ENCODE data around the gene MAGIX.
"Not testable (repeated sequence)": the region's sequence is repeated elsewhere in the genome, so short reads cannot be mapped to it uniquely, and the experiment has no call there.

Gene MAGIX

GRCh38 chrX:49162620-49163019 lies at the start of gene MAGIX:
Gene MAGIX, plus strand, starts transcription at chrX:49162758. Its CDS starts 132 bp downstream, at chrX:49162890.
- DNase-seq: no peak

DNA sequence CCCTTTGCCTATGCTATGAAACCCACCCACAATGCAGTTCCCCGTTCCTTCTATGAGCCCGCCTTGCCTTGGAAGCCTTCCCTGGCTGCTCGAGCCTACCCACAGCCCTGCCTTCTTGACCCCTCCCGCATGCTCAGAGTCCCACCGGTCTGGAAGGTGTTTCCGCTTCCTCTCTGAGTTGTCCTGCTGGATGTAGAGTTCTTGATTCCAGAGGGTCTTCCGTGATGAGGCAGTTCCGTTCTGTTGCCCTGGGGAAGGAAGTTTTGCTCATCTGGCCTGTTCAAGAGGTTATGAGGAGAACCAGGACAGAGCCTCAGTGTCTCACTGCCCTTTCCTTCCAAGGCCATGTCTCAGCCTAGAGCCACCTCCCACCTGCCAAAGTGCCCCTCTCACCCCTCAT lies 46.5 kb upstream of the MAGIX start:
- no peak for DNase-seq

DNA sequence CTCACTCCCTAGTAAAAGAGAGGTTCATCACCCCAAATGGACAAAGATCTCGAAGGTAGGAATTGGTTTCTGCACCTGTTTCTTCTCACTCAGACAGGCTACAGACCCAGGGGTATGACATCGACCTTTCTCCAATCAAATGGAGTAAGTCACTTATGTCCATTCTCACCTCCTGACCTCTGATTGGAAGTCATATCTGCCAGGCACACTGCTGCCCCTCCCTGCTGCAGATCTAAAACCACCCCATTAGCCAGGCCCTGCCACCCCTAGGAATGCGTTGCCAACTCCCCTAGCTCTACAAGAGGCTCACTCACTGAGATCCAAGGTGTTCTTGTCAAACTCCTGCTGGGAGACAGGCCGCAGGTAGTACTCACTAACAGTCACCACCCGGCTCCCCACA lies 45.8 kb upstream of the MAGIX start:
- DNase-seq: no peak

DNA sequence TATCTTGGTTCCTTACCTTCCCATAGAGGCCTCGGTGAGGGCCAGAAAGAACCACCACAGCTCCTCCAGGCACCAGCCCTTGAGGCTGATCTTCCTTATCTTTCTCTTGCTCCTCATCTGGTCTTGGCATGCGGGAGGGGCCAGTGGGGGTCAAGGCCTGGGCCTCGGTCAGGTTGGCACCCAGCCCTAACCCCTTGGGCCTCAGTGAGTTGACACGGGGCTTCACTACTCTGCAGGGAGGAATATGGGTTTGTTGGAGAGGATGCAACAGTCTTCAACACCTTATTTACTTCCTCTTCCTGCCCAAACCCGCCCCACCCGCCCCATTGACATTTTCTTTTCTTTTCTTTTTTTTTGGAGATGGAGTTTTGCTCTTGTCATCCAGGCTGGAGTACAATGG lies 45.0 kb upstream of the MAGIX start:
- DNase-seq: no peak

- no peak for DNase-seq
These were observed 42.5 kb upstream of the MAGIX start for GRCh38 chrX:49120091-49120490.

DNA sequence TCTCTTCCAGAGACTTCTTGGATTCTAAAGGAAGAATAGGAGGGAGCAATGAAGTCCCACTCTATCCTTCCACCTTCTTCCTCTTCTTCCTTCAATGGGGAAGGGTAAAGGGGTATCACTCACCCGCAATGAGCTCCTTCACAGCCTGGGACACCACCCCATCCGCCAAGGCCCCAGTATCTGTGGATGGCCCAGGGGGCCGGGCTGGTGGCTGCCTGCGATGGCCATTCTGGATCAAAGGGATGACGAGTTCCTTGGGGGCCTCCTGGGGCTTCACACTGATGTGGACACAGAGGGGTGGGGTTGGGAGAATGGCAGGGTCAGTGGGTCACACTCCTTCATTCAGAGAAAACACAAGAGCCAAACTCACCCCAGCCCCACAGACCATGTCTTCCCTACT lies 40.1 kb upstream of the MAGIX start:
- no peak for DNase-seq

- not testable (repeated sequence) for DNase-seq
These were observed 34.8 kb upstream of the MAGIX start for GRCh38 chrX:49127742-49128258.

GRCh38 chrX:49129427-49129826 lies 33.1 kb upstream of the MAGIX start:
- peak; percentile 41 for DNase-seq

GRCh38 chrX:49132275-49132674 lies 30.3 kb upstream of the MAGIX start:
- not testable (repeated sequence) for DNase-seq

DNA sequence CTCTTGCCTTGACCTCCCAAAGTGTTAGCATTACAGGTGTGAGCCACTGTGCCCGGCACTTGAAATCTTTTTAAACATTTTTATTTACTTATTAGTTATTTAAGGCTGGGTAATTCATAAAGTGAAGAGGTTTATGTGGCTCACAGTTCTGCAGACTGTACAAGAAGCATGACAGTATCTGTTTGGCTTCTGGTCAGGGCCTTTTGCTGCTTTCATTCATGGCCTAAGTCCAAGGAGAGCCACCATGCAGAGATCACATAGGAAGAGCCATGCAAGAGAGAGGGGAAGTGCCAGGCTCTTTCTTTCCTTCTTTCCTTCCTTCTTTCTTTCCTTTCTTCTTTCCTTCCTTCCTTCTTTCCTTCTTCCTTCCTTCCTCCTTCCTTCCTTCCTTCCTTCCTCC lies 28.8 kb upstream of the MAGIX start:
- no peak for DNase-seq

DNA sequence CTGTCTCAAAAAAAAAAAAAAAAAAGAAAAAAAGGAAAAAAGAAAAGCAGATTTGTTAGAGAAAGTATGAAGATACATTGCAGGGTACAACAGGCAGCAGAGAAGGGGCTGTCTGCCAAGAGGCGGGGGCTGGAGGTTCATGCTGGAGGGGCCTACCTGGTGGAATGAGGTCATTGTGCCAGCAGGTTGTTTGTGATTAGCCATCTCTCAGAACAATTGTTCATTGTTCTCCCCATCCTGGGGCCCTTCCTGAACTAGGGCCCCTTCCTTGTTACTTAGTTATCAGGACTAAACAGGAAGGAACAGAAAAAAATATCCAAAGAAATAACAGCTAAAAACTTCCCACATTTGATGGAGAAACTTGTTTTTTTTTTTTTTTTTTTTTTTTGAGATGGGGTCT lies 25.1 kb upstream of the MAGIX start:
- no peak for DNase-seq

- no peak for DNase-seq
These were observed 22.8 kb upstream of the MAGIX start for GRCh38 chrX:49139713-49140112.

DNA sequence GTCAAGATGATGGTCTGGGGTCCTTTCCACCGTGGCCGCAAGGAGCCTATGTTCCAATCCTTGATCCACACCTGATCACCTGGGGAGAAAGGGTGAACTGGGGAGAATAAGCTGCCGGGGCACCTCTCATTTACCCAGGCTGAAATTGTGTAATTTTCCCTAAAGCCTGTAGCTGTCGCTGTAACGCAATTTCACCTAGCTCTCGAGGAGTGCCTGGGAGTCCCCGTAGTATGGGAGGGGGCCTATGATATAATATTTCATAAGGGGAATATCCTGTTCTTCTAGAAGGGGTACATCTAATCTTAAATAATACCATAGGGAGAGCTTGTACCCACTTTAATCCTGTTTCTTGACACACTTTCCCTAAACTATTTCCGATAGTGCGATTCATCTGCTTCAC lies 20.3 kb upstream of the MAGIX start:
- not testable (repeated sequence) for DNase-seq

DNA sequence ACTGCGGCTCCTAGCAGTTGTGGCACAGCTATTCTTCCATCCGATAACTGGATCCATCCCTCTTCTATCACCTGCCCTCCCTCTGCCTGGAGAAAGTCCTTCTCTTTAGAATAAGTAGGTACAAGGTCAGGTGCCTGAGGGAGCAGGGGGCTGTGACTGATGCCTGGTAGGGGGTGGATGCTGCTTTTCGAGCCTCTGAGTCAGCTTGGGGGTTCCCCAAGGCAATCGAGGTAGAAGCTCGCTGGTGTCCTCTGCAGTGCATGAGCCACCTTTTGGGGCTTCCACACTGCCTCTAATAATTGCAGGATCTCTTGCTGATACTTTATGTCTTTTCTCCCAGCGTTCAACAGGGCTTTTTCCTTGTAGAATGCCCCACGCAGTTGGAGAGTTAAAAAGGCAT lies 19.4 kb upstream of the MAGIX start:
- not testable (repeated sequence) for DNase-seq

DNA sequence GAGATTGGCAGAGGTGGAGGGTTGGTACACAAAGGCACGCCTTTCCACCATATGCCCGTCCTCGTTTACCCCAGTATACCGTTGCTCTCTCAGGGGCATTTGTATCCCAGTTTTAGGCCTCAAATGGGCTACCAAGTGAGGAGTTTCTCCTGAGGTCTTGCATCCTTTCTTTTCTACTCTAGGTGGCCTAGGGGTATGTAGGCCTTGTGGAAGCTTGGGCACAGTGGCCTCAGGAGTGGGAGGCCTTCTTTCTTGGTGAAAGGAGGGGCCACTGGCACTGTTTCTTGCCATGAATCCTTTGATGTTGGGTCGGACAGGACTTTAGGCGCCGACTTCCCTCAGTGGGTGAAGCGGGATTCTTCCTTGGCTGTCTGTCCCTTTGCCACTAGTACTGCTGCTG lies 15.3 kb upstream of the MAGIX start:
- DNase-seq: no peak

DNA sequence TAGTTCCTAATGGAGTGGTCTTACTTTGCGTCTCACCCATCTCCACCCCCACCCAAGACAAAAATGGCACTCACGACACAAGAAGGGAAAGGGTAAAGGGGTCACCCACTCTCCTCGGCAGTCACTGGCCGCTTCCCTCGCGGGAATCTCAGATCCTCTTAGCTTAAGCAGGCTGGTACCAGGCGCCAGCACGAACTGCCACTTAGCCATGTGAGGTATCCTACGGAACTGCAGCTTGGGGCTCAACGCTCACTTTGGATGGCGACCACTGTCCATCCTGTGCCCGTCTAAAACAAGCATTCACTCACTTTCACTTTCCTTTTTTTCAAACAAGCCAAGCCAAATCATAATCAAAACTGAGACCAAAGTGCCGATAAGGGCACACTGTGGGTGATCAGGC lies 14.6 kb upstream of the MAGIX start:
- peak; percentile 12 for DNase-seq

GRCh38 chrX:49148390-49149100 lies 14.0 kb upstream of the MAGIX start:
- DNase-seq: not testable (repeated sequence)

GRCh38 chrX:49149291-49149690 lies 13.3 kb upstream of the MAGIX start:
- not testable (repeated sequence) for DNase-seq

DNA sequence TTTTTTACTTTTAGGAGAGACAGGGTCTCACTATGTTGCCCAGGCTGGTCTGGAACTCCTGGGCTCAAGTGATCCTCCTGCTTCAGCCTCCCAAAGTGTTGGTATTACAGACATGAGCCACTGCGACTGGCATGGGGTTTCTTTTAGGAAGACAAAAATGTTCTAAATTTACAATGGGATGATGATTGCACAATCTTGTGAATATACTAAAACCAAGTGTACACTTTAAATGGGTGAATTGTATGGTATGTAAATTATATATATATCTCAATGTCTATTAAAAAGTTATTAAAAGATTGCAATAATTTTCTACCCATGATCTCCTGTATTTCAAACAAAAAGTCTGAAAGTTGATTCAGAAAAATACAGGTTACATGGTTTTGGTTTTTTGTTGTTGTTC lies 9.1 kb upstream of the MAGIX start:
- no peak for DNase-seq

GRCh38 chrX:49155243-49155899 lies 7.2 kb upstream of the MAGIX start:
- peak; percentile 25 for DNase-seq

GRCh38 chrX:49155900-49156837 lies 6.4 kb upstream of the MAGIX start:
- DNase-seq: peak; percentile 90

GRCh38 chrX:49157194-49157593 lies 5.4 kb upstream of the MAGIX start:
- no peak for DNase-seq

DNA sequence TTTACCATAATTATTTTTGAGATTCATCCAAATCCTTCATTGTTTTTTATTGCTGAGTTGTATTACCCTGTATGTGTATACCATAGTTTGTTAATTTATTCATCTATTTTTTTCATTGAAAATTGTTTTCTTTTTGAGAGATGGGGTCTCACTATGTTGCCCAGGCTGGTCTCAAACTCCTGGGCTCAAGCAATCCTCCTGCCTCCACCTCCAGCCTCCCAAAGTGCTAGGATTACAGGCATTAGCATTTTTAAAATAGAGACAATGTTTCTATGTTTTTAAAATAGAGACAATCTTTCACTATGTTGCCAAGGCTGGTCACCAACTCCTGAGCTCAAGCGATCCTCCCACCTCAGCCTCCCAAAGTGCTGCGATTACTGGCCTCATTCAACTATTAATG lies 1.6 kb upstream of the MAGIX start:
- DNase-seq: no peak

Measured in suppressor macrophage treated with lipopolysaccharide for 4 hours (primary cell).